CD8-positive, alpha-beta memory T cell (primary cell): ENCODE data around the gene EPHB1. TPM values are rescaled to one million over a fixed set of nuclear protein-coding genes. Genes with fewer than 3 reads are reported as not detected.

ENCODE experiments used
- CTCF ChIA-PET: fragments of 350-600 bp; sonication (Branson Sonifier 250); formaldehyde crosslinking; loops from one replicate; lab custom pipeline; 2021; ENCODE audit warnings: antibody characterized with exemption; lab: Charles Lee
- POLR2A ChIA-PET: fragments of 350-600 bp; sonication (Branson Sonifier 250); formaldehyde crosslinking; loops from one replicate; lab custom pipeline; 2021; ENCODE audit warnings: antibody characterized with exemption; lab: Charles Lee
- DNase-seq, 5 donors: peaks; one replicate each; pipeline versions ENCODE4 v3.0.0 to v3.0.0-alpha.2; 2020 to 2022; ENCODE audit warnings: mixed read lengths in 1 of 5
- H3K27ac ChIP-seq: one replicate; pipeline ENCODE4 v1.7.0; 2013; ENCODE audit warnings: low read depth, mild to moderate bottlenecking, low read length, moderate library complexity
- H3K27me3 ChIP-seq: 2 replicates; pipeline ENCODE4 v1.7.0; 2013; ENCODE audit warnings: low read length, mild to moderate bottlenecking; ENCODE audit not compliant: insufficient read depth, poor library complexity, severe bottlenecking
- H3K36me3 ChIP-seq: 2 replicates; pipeline ENCODE4 v1.7.0; 2013; ENCODE audit warnings: mild to moderate bottlenecking, low read length, moderate library complexity; ENCODE audit not compliant: insufficient read depth
- H3K4me1 ChIP-seq: 2 replicates; pipeline ENCODE4 v1.7.0; 2013; ENCODE audit warnings: mild to moderate bottlenecking, low read length, moderate library complexity; ENCODE audit not compliant: insufficient read depth
- H3K4me3 ChIP-seq: 2 replicates; pipeline ENCODE4 v1.7.0; 2013; ENCODE audit warnings: mild to moderate bottlenecking, low read length
- H3K9me3 ChIP-seq: 2 replicates; pipeline ENCODE4 v1.7.0; 2013; ENCODE audit warnings: mild to moderate bottlenecking, low read length
- H3K27ac Mint-ChIP-seq, 8 donors: one replicate each; pipeline ENCODE4 v1.8.0; 2020 to 2021; ENCODE audit warnings: mixed read lengths in 8 of 8, mild to moderate bottlenecking in 6 of 8, inconsistent platforms in 3 of 8, moderate library complexity in 3 of 8
- H3K27me3 Mint-ChIP-seq, 2 donors: one replicate each; pipeline ENCODE4 v1.8.0; 2020 to 2021; ENCODE audit warnings: mixed read lengths in 2 of 2, mild to moderate bottlenecking in 1 of 2, moderate library complexity in 1 of 2
- H3K36me3 Mint-ChIP-seq, 3 donors: one replicate each; pipeline ENCODE4 v1.8.0; 2020 to 2021; ENCODE audit warnings: mixed read lengths in 3 of 3, inconsistent platforms in 1 of 3, mild to moderate bottlenecking in 1 of 3
- H3K4me1 Mint-ChIP-seq, 3 donors: one replicate each; pipeline ENCODE4 v1.8.0; 2020 to 2021; ENCODE audit warnings: mixed read lengths in 3 of 3, inconsistent platforms in 1 of 3, mild to moderate bottlenecking in 1 of 3
- H3K4me3 Mint-ChIP-seq, 7 donors: one replicate each; pipeline ENCODE4 v1.8.0; 2020 to 2021; ENCODE audit warnings: mixed read lengths in 7 of 7, mild to moderate bottlenecking in 6 of 7, moderate library complexity in 4 of 7, inconsistent platforms in 2 of 7
- H3K9me3 Mint-ChIP-seq, 5 donors: one replicate each; pipeline ENCODE4 v1.8.0; 2020 to 2022; ENCODE audit warnings: mixed read lengths in 5 of 5, mild to moderate bottlenecking in 3 of 5, moderate library complexity in 2 of 5, inconsistent platforms in 1 of 5
- polyA plus RNA-seq: library from polyadenylated mRNA; unstranded; fragments of 300-500 nt; fragmentation: Illumina TruSeq; gene quantifications from one replicate; pipeline ENCODE4 v1.2.3, GENCODE V29; 2021
- total RNA-seq, 2 experiments: library from RNA; stranded (reverse); gene quantifications; one replicate each; pipeline ENCODE4 v1.2.3, GENCODE V29; 2021

Gene EPHB1
- total and polyA plus RNA-seq, 3 experiments from 2014 or later: 0.10 TPM; not detected in 2

DNA sequence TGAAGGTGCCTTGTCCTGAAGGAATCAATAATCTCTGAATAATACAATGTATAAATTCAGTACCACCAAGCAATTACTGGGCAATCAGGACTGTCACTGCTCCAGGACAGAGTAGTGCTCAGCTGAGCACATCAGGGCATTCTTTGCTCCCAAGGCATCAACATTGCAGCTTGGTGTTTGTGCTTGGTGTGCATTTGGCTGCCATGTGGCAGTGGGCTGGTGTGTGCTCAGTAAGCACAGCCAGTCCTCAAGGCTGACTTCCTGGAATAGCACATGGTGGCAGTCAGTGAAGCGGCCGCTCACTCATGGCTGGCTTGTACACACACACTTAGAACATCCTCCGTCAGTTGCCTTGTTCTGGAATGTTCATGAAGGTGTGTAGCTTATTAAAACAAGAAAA is 217.0 kb downstream of the EPHB1 start:
- H3K9me3 Mint-ChIP-seq: peaks cover 0 to 2% (median 0%) of the 10 kb centered on the region in 5 donors

DNA sequence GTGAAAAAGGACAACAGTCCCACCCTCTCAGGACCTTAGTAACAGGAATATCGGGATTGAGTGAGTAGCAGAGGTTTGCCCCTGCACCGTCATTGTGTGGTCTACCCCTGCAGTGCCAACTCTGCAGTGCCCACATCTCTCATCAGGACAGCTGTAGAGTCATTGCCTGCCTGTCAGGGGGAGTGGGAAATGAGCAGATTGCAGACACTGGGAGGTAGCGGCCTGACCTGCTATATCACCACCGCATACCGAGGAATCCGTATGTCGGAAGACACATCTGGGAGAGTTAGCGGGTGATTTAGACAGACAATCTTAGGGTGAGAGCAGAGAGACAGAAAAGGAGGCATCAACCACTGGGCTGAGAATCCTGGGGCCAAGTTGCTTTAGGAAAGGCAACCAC is 218.1 kb downstream of the EPHB1 start:
- DNase-seq: no peak
- no peaks in the 10 kb centered on the region for H3K27me3 Mint-ChIP-seq
- H3K27ac ChIP-seq: no peak overlapping the region
- H3K9me3 ChIP-seq: no peaks in the 10 kb centered on the region
- no peak overlapping the region for H3K4me3 ChIP-seq
- H3K4me1 ChIP-seq: no peaks in the 10 kb centered on the region
- H3K4me3 Mint-ChIP-seq: no peak overlapping the region
- no peaks in the 10 kb centered on the region for H3K27me3 ChIP-seq
- ChIA-PET CTCF (no interaction called here), POLR2A (no interaction called here)
- H3K36me3 Mint-ChIP-seq: no peaks in the 10 kb centered on the region
- no peaks in the 10 kb centered on the region for H3K36me3 ChIP-seq
- no peak overlapping the region for H3K27ac Mint-ChIP-seq
- no peaks in the 10 kb centered on the region for H3K4me1 Mint-ChIP-seq
- peaks cover 0 to 2% (median 0%) of the 10 kb centered on the region in 5 donors for H3K9me3 Mint-ChIP-seq

More for the DNA sequence above, 217.0 kb downstream of the EPHB1 start:
- ChIA-PET CTCF (no interaction called here), POLR2A (no interaction called here)
- Mint-ChIP-seq H3K4me3 (no peak overlapping the region), H3K27me3 (no peaks in the 10 kb centered on the region), H3K36me3 (no peaks in the 10 kb centered on the region), H3K4me1 (no peaks in the 10 kb centered on the region), H3K27ac (no peak overlapping the region)
- Histone ChIP-seq H3K36me3 (no peaks in the 10 kb centered on the region), H3K27me3 (no peaks in the 10 kb centered on the region), H3K9me3 (no peaks in the 10 kb centered on the region), H3K4me3 (no peak overlapping the region), H3K4me1 (no peaks in the 10 kb centered on the region), H3K27ac (no peak overlapping the region)
- no peak for DNase-seq

DNA sequence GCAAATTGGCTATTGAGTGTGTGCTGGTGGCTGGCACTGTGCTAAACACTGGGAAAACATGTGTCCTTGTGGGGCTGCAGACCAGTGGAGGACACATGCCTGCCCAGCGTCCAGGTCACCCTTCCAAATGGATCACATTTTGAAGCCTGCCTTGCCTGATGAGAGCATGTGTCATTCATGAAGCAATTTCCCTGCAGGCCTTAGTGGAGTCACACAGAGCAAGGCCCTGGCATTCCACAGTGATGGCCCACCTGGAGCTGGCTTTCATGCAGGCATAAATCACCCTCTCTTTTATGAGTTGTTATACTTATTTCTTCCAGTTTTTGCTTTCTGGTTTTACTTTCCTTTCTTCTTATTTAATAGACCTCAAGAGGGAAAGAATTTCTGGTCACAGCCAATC is 219.5 kb downstream of the EPHB1 start:
- H3K9me3 ChIP-seq: no peaks in the 10 kb centered on the region
- H3K4me1 ChIP-seq: no peaks in the 10 kb centered on the region
- no peak for DNase-seq
- Mint-ChIP-seq H3K4me3 (no peak overlapping the region), H3K4me1 (no peaks in the 10 kb centered on the region), H3K27ac (peak overlapping the region in 1 of 8 donors; percentile 72), H3K36me3 (no peaks in the 10 kb centered on the region), H3K27me3 (no peaks in the 10 kb centered on the region), H3K9me3 (peaks cover 0 to 2% (median 0%) of the 10 kb centered on the region in 5 donors)
- H3K4me3 ChIP-seq: no peak overlapping the region
- H3K27ac ChIP-seq: no peak overlapping the region
- H3K27me3 ChIP-seq: no peaks in the 10 kb centered on the region
- ChIA-PET CTCF (no interaction called here), POLR2A (no interaction called here)
- no peaks in the 10 kb centered on the region for H3K36me3 ChIP-seq

DNA sequence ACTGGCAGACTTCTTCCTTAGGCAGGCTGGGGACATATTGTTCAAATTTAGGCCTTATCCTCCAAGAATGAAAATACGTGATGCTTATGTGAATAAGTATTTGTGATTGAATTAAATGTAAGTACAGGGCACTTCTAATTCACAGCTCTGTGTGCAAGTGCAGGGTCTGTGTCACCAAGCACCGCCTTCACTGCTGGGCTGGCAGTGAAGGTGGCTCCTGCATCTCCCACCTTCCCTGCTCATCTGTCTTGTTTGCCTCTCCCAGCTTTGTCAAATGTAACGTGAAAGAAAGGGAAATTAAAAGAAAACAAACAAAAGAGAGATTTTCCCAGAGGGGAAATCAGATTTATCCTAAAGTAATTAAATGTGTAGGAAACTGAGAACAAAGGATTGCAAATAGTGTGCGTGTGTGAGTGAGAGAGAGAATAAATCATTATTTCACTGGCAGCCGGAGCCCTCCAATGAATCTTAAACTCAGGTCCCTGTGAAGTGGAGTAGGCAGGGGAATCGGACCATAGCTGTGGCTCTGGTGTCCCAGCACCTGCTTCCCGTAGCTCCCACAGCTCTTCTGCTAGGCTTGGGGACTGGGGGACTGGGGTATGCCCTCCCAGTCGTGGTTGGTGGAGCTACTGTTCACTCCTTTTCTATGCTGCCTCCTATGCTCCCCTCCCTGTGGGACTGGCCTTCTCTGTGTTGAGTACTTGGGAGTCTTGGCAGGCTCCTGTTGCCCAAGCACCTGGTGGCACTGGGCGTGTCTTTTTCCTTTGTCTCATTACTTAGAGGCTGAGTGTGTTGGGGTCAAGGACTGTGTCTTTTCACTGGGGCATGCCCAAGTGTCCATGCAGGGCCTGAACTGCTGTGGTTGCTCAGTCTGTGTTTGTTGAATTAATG is 222.2 kb downstream of the EPHB1 start:
- no peaks in the 10 kb centered on the region for H3K9me3 Mint-ChIP-seq
- ChIA-PET POLR2A (no interaction called here), CTCF (no interaction called here)
- no peaks in the 10 kb centered on the region for H3K27me3 ChIP-seq
- H3K27me3 Mint-ChIP-seq: peaks cover 0 to 2% of the 10 kb centered on the region in 2 donors
- H3K4me1 ChIP-seq: no peaks in the 10 kb centered on the region
- no peak for DNase-seq
- H3K27ac ChIP-seq: no peak overlapping the region
- H3K4me1 Mint-ChIP-seq: no peaks in the 10 kb centered on the region
- no peak overlapping the region for H3K27ac Mint-ChIP-seq
- no peak overlapping the region for H3K4me3 ChIP-seq
- no peaks in the 10 kb centered on the region for H3K36me3 ChIP-seq
- H3K36me3 Mint-ChIP-seq: no peaks in the 10 kb centered on the region
- no peak overlapping the region for H3K4me3 Mint-ChIP-seq
- no peaks in the 10 kb centered on the region for H3K9me3 ChIP-seq

DNA sequence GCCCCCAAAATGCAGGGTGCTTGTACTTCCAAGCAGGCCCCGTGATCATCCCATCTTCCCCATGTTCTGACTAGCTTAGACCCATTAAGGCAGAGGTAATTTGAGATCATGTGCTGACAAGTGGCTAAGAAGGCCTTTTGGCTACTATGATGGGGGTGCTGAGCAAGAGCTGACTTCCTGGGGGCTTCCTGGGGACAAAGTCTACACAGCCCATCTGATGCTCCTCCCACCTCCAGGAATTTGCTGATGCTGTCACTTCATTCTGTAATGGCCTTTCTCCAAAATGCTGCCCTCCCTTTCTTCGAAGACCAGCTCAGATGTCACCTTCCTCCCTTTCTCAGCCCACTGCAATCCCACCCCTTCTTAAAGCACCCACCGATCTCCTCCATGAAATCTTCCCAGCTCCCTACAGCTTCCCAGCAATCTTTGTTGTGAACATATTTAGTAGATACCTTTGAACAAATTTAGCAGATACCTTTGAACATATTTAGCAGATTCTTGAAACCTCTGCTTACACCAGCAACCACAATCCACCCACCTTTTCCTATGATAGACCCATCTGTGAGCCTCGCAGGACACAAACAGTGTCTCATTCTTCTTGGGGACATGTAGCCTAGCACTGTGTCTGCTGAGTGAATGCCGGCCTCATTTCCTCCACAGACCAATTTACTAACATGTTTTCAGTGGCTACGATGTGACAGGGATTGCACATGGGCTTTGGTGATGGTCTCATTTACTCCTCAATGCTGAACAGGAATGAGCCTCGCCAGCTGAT is 223.3 kb downstream of the EPHB1 start:
- ChIA-PET CTCF (no interaction called here), POLR2A (no interaction called here)
- Mint-ChIP-seq H3K27me3 (peaks cover 0 to 2% of the 10 kb centered on the region in 2 donors), H3K27ac (no peak overlapping the region), H3K4me1 (no peaks in the 10 kb centered on the region), H3K36me3 (no peaks in the 10 kb centered on the region), H3K9me3 (no peaks in the 10 kb centered on the region), H3K4me3 (peak overlapping the region in 1 of 7 donors; percentile 5)
- Histone ChIP-seq H3K9me3 (no peaks in the 10 kb centered on the region), H3K27ac (no peak overlapping the region), H3K4me3 (no peak overlapping the region), H3K27me3 (no peaks in the 10 kb centered on the region), H3K4me1 (no peaks in the 10 kb centered on the region), H3K36me3 (no peaks in the 10 kb centered on the region)
- DNase-seq: no peak

DNA sequence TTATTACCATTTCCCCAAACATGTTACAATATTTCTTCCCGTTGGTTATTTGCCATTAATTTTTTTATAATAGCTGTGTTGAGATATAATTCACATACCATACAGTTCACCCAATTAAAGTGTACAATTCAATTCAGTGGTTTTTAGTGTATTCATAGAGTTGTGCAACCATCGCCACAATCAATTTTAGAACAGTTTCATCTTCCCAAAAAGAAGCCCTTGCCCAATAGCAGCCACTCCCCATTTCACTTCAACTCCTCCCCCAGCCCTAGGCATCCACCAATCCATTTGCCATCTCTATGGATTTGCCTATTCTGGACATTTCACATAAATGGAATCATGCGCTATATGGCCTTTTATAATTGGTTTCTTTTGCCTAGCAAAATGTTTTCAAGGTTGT is 225.1 kb downstream of the EPHB1 start:
- no peak overlapping the region for H3K4me3 ChIP-seq
- H3K9me3 Mint-ChIP-seq: no peaks in the 10 kb centered on the region
- no peak overlapping the region for H3K27ac ChIP-seq
- H3K4me1 Mint-ChIP-seq: no peaks in the 10 kb centered on the region
- H3K9me3 ChIP-seq: no peaks in the 10 kb centered on the region
- POLR2A ChIA-PET: no interaction called here
- H3K4me1 ChIP-seq: no peaks in the 10 kb centered on the region
- H3K27me3 ChIP-seq: no peaks in the 10 kb centered on the region
- H3K36me3 Mint-ChIP-seq: no peaks in the 10 kb centered on the region
- no peak for DNase-seq
- CTCF ChIA-PET: no interaction called here
- no peak overlapping the region for H3K4me3 Mint-ChIP-seq
- no peaks in the 10 kb centered on the region for H3K36me3 ChIP-seq
- peaks cover 0 to 2% of the 10 kb centered on the region in 2 donors for H3K27me3 Mint-ChIP-seq
- no peak overlapping the region for H3K27ac Mint-ChIP-seq

DNA sequence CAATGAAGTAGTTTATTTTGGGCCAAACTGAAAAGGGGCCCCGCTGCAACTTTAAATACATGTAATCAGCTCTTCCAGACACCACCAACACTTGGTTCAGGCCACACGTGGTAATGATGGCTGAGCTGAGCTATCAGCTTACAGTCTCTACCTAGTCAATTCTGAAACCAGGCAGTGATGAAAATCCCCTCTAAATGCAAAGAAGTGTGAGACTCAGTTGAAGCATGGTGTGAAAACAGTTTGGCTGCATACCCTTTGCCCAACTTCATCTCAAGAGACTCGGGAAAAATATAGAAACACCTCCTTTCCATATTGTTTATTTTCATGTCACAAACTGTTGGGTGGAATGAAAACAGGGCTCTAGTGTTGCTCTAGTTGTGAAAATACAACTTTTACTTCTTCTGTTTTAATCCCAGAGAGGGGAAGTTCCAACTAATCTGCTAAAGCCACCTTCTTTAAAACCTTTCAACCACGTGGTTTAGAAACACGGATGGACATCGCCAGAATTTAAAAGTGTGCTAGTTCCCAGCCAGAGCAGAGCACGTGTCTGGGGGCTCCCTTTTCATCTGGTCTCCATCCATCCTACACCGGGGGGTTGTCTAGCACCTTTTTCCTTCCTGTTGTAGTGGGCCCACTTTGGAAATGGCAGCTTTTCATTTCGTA is 229.1 kb downstream of the EPHB1 start:
- ChIA-PET CTCF (no interaction called here), POLR2A (no interaction called here)
- no peaks in the 10 kb centered on the region for H3K4me1 ChIP-seq
- H3K9me3 Mint-ChIP-seq: no peaks in the 10 kb centered on the region
- no peak for DNase-seq
- no peaks in the 10 kb centered on the region for H3K36me3 ChIP-seq
- H3K27me3 Mint-ChIP-seq: peaks cover 0 to 2% of the 10 kb centered on the region in 2 donors
- no peak overlapping the region for H3K27ac ChIP-seq
- no peaks in the 10 kb centered on the region for H3K27me3 ChIP-seq
- no peaks in the 10 kb centered on the region for H3K9me3 ChIP-seq
- H3K27ac Mint-ChIP-seq: no peak overlapping the region
- no peaks in the 10 kb centered on the region for H3K36me3 Mint-ChIP-seq
- H3K4me1 Mint-ChIP-seq: no peaks in the 10 kb centered on the region
- no peak overlapping the region for H3K4me3 ChIP-seq
- no peak overlapping the region for H3K4me3 Mint-ChIP-seq
